ENCODE data around the gene TTC3. TPM values are rescaled to one million over a fixed set of nuclear protein-coding genes. Genes with fewer than 3 reads are reported as not detected.
A peak's percentile ranks its signal among the peaks of the same experiment; 100 is the strongest.

The TTC3 gene
- total RNA-seq, 2 experiments from 2014 or later, result 141 to 142 TPM

DNA sequence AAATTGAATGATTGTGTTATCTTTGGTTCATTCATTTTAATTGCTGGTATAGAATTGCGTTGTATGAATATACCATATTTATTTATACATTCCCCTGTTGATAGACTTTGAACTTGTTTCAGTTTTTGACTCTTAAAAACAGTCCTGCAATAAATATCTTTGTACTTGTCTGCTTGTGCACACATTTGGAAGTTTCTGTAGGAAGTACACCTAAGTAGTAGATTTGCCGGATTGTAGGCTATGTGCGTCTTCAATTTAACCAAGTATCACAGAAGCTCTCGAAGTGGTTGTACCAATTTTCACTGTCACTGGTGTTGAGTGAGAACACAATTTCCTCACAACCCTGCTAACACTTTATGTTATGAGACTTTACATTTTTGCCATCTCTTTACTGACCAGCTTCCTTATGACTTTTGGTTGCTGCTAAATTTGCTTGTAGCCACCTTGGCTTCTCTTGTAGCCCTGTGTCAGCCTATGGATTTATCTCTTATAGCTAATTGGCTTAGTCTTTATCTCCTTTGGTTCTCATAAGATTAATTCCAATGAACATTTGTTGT lies 2.2 kb downstream of the TTC3 start:
- ATAC-seq (ENCODE audit: poor library complexity) (no peak), DNase-seq (no peak)
- Histone ChIP-seq H3K27me3 (ENCODE audit: control insufficient read depth in 1 of 2, insufficient read depth in 2 of 2, low read length in 2 of 2) (no peaks in the 10 kb centered on the region), H3K36me3 (ENCODE audit: insufficient read depth, low read length) (no peaks in the 10 kb centered on the region), H3K9me3 (ENCODE audit: control insufficient read depth in 1 of 2, insufficient read depth in 1 of 2, low read length in 2 of 2) (no peaks in the 10 kb centered on the region), H3K4me3 (ENCODE audit: low read length) (no peak overlapping the region), H3K4me1 (ENCODE audit: insufficient read depth, low read length) (peaks cover 22% of the 10 kb centered on the region), H3K27ac (ENCODE audit: low read depth in 1 of 2, low read length in 2 of 2) (no peak overlapping the region)
- Mint-ChIP-seq H3K9me3 (peaks cover 3% of the 10 kb centered on the region), H3K27ac (peak overlapping the region; percentile 94), H3K36me3 (ENCODE audit: low read depth) (peaks cover 37% of the 10 kb centered on the region), H3K27me3 (no peaks in the 10 kb centered on the region), H3K4me1 (ENCODE audit: low read depth) (peaks cover 69% of the 10 kb centered on the region), H3K4me3 (peak overlapping the region; percentile 82)
- ChIA-PET CTCF (no interaction called here), POLR2A (no interaction called here)
- TF ChIP-seq, protein P1, sequence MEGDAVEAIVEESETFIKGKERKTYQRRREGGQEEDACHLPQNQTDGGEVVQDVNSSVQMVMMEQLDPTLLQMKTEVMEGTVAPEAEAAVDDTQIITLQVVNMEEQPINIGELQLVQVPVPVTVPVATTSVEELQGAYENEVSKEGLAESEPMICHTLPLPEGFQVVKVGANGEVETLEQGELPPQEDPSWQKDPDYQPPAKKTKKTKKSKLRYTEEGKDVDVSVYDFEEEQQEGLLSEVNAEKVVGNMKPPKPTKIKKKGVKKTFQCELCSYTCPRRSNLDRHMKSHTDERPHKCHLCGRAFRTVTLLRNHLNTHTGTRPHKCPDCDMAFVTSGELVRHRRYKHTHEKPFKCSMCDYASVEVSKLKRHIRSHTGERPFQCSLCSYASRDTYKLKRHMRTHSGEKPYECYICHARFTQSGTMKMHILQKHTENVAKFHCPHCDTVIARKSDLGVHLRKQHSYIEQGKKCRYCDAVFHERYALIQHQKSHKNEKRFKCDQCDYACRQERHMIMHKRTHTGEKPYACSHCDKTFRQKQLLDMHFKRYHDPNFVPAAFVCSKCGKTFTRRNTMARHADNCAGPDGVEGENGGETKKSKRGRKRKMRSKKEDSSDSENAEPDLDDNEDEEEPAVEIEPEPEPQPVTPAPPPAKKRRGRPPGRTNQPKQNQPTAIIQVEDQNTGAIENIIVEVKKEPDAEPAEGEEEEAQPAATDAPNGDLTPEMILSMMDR (IDR thresholded peaks at IDR 0.05), result no peak
- intact Hi-C loops (cut with DNase I, micrococcal nuclease), result loop anchor here in 1 of 2 experiments (2.0 kb wide), 1 partner anchor 292 kb away; the partner anchor contains the start of gene DYRK1A

DNA sequence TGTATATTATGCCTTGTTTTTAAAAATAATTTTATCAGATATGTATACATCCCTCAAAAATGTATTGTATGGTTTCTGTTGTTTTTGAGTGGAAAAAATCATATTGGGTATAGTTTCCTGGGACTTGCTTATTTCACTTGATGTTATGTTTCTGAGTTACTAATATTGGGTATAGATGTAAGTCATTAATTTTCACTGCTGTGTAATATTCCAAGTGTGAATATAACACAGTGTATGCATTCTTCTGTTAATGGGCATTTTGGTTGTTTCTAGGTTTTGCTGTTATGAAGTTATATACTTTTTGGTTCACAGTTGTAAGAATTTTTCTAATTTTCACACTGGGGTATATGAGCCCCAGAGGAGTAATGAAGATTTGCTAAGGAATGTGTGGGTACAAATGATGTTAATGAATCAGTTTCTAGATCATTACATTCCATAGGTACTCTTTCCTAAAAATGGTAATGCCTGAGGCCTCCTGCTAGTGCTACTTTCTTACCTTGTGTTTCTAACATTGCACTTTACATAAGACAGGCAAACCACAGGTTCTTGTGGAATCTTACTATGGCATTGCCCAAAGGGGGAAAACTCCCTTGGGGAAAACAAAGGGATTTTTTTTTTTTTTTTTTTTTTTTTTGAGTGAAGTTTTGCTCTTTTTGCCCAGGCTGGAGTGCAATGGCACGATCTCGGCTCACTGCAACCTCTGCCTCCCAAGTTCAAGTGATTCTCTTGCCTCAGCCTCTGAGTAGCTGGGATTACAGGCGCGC lies 3.2 kb downstream of the TTC3 start:
- Mint-ChIP-seq H3K27ac (peak overlapping the region; percentile 9), H3K4me3 (peak overlapping the region; percentile 71), H3K36me3 (ENCODE audit: low read depth) (peaks cover 29% of the 10 kb centered on the region), H3K27me3 (no peaks in the 10 kb centered on the region), H3K9me3 (peaks cover 3% of the 10 kb centered on the region), H3K4me1 (ENCODE audit: low read depth) (peaks cover 67% of the 10 kb centered on the region)
- Histone ChIP-seq H3K9me3 (ENCODE audit: control insufficient read depth in 1 of 2, insufficient read depth in 1 of 2, low read length in 2 of 2) (no peaks in the 10 kb centered on the region), H3K4me1 (ENCODE audit: insufficient read depth, low read length) (peaks cover 21% of the 10 kb centered on the region), H3K4me3 (ENCODE audit: low read length) (no peak overlapping the region), H3K27ac (ENCODE audit: low read depth in 1 of 2, low read length in 2 of 2) (no peak overlapping the region), H3K27me3 (ENCODE audit: control insufficient read depth in 1 of 2, insufficient read depth in 2 of 2, low read length in 2 of 2) (no peaks in the 10 kb centered on the region), H3K36me3 (ENCODE audit: insufficient read depth, low read length) (no peaks in the 10 kb centered on the region)
- intact Hi-C loops (cut with DNase I, micrococcal nuclease), result no loop called here
- no peak for ATAC-seq (ENCODE audit: poor library complexity)
- DNase-seq, result no peak
- TF ChIP-seq, protein P1 (IDR thresholded peaks at IDR 0.05), result no peak
- POLR2A ChIA-PET, result no interaction called here
- CTCF ChIA-PET, result no interaction called here

DNA sequence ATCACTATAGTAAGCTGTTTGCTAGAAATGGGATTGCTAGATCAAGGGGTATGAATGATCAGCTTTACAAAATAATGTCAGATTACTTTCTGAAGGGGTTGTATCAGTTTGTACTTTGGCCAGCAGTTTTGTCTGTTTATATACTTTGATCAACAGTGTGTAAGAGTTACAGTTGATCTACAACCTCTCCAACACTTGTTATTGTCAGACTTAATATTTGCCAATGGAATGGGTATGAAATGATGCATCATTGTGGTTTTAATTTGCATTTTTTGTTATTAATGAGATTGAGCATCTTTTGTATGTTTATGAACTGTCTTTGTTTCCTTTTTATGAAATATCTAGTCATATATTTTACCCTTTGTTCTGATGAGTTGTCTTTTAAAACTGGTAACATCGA lies 4.3 kb downstream of the TTC3 start:
- H3K9me3 Mint-ChIP-seq, result peaks cover 3% of the 10 kb centered on the region
- ChIA-PET CTCF (no interaction called here), POLR2A (no interaction called here)
- Histone ChIP-seq H3K27ac (ENCODE audit: low read depth in 1 of 2, low read length in 2 of 2) (no peak overlapping the region), H3K4me1 (ENCODE audit: insufficient read depth, low read length) (peaks cover 12% of the 10 kb centered on the region), H3K36me3 (ENCODE audit: insufficient read depth, low read length) (no peaks in the 10 kb centered on the region), H3K9me3 (ENCODE audit: control insufficient read depth in 1 of 2, insufficient read depth in 1 of 2, low read length in 2 of 2) (no peaks in the 10 kb centered on the region), H3K27me3 (ENCODE audit: control insufficient read depth in 1 of 2, insufficient read depth in 2 of 2, low read length in 2 of 2) (no peaks in the 10 kb centered on the region), H3K4me3 (ENCODE audit: low read length) (no peak overlapping the region)
- H3K4me3 Mint-ChIP-seq, result peak overlapping the region; percentile 20
- intact Hi-C loops (cut with DNase I, micrococcal nuclease), result no loop called here
- peaks cover 61% of the 10 kb centered on the region for H3K4me1 Mint-ChIP-seq (ENCODE audit: low read depth)
- H3K27me3 Mint-ChIP-seq, result no peaks in the 10 kb centered on the region
- no peak for ATAC-seq (ENCODE audit: poor library complexity)
- H3K27ac Mint-ChIP-seq, result no peak overlapping the region
- TF ChIP-seq, protein P1 (IDR thresholded peaks at IDR 0.05), result no peak
- peaks cover 25% of the 10 kb centered on the region for H3K36me3 Mint-ChIP-seq (ENCODE audit: low read depth)
- no peak for DNase-seq

All from CD4-positive, alpha-beta T cell (primary cell).